CD4-positive, CD25-positive, alpha-beta regulatory T cell (primary cell): ENCODE measurements around the gene COTL1. TPM values are rescaled to one million over a fixed set of nuclear protein-coding genes. Genes with fewer than 3 reads are reported as not detected.
"Not testable (repeated sequence)": the region's sequence is repeated elsewhere in the genome, so short reads cannot be mapped to it uniquely, and the experiment has no call there.

Source experiments
- ATAC-seq, 2 donors: fragments of 150-1000 bp; cut with Tn5 transposase; one replicate each; pipeline ENCODE4 v1.10.0; 2021; ENCODE audit warnings: low read depth in 2 of 2, moderate number of reproducible peaks in 2 of 2, moderate library complexity in 1 of 2
- DNase-seq, 3 donors: peaks; one replicate each; pipeline versions ENCODE4 v3.0.0 to v3.0.0-alpha.2; 2012 to 2022; ENCODE audit warnings: mixed read lengths in 1 of 3
- H3K27ac ChIP-seq: one replicate; pipeline ENCODE4 v1.7.0; 2013; ENCODE audit warnings: mild to moderate bottlenecking, low read length; ENCODE audit not compliant: insufficient read depth, poor library complexity, severe bottlenecking
- H3K27me3 ChIP-seq: one replicate; pipeline ENCODE4 v1.7.0; 2013; ENCODE audit warnings: low read length; ENCODE audit not compliant: control insufficient read depth, insufficient read depth
- H3K36me3 ChIP-seq: one replicate; pipeline ENCODE4 v1.7.0; 2013; ENCODE audit warnings: mild to moderate bottlenecking, low read length, moderate library complexity; ENCODE audit not compliant: control insufficient read depth, insufficient read depth
- H3K4me1 ChIP-seq: 2 replicates; pipeline ENCODE4 v1.7.0; 2013; ENCODE audit warnings: mild to moderate bottlenecking, low read length; ENCODE audit not compliant: insufficient read depth, control insufficient read depth, poor library complexity, severe bottlenecking
- H3K4me3 ChIP-seq: one replicate; pipeline ENCODE4 v1.7.0; 2013; ENCODE audit warnings: low read depth, mild to moderate bottlenecking, low read length, moderate library complexity
- H3K9me3 ChIP-seq, 2 experiments: 1 replicate in 1 of 2; 2 replicates in 1 of 2; pipeline ENCODE4 v1.7.0; 2013; ENCODE audit warnings: low read length in 2 of 2, mild to moderate bottlenecking in 1 of 2, moderate library complexity in 1 of 2; ENCODE audit not compliant: control insufficient read depth in 2 of 2
- H3K27ac Mint-ChIP-seq, 3 donors: one replicate each; pipeline ENCODE4 v1.8.0; 2020 to 2022; ENCODE audit warnings: mild to moderate bottlenecking in 3 of 3, mixed read lengths in 3 of 3, moderate library complexity in 2 of 3
- H3K27me3 Mint-ChIP-seq: one replicate; pipeline ENCODE4 v1.8.0; 2022; ENCODE audit warnings: mild to moderate bottlenecking, mixed read lengths
- H3K36me3 Mint-ChIP-seq: one replicate; pipeline ENCODE4 v1.8.0; 2020; ENCODE audit warnings: mixed read lengths
- H3K4me1 Mint-ChIP-seq, 4 donors: one replicate each; pipeline ENCODE4 v1.8.0; 2020 to 2022; ENCODE audit warnings: mixed read lengths in 4 of 4, mild to moderate bottlenecking in 1 of 4
- H3K4me3 Mint-ChIP-seq, 4 donors: one replicate each; pipeline ENCODE4 v1.8.0; 2020 to 2022; ENCODE audit warnings: mild to moderate bottlenecking in 4 of 4, mixed read lengths in 4 of 4, moderate library complexity in 3 of 4
- H3K9me3 Mint-ChIP-seq, 7 donors: one replicate each; pipeline ENCODE4 v1.8.0; 2020 to 2022; ENCODE audit warnings: mixed read lengths in 7 of 7, mild to moderate bottlenecking in 3 of 7, moderate library complexity in 2 of 7
- polyA plus RNA-seq, 4 donors: library from polyadenylated mRNA; unstranded; fragments of 300-500 nt; fragmentation: Illumina TruSeq; gene quantifications; one replicate each; pipeline ENCODE4 v1.2.3, GENCODE V29; 2021
- total RNA-seq: library from RNA; stranded (reverse); gene quantifications from one replicate; pipeline ENCODE4 v1.2.3, GENCODE V29; 2022

Gene COTL1
- total and polyA plus RNA-seq, 5 donors from 2014 or later, result 353 to 761 (median 475) TPM

DNA sequence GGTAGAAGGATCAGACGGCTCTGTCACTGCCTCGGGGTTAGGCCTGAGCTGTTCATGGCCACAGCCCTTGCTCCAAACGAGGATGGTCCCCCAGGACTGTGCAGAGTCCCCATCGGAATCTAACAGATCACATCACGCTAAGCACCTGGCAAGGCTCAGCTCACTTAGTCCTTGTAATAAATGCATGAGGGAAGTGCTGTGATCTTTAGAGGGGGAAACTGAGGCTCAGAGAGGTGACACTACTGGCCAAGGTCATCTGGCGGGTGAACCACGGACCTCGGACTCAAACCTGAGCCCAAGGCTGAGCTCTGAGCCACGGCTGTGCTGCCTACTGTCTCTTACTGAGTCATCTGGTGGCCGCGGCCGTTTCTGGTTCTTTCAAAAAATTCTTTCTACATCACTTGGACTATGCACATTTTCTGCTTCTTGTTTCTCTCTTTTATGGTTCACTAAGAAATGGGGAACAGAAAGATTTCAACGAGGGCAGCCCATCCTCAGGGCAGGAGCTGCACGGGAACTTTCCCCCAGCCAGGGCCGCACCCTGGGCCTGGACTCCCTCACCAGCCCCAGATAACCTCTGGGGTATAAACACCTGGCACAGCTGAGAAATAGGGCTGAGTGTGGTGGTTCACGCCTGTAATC, 55.6 kb downstream of the COTL1 start:
- peak overlapping the region in 1 of 3 donors; percentile 43 for H3K27ac Mint-ChIP-seq
- Histone ChIP-seq H3K4me3 (no peak overlapping the region), H3K36me3 (peaks cover 43% of the 10 kb centered on the region), H3K27me3 (no peaks in the 10 kb centered on the region), H3K4me1 (no peaks in the 10 kb centered on the region), H3K27ac (no peak overlapping the region), H3K9me3 (no peaks in the 10 kb centered on the region)
- peak; percentile 22 to 35 for ATAC-seq
- peaks cover 5 to 9% (median 6%) of the 10 kb centered on the region in 4 donors for H3K4me1 Mint-ChIP-seq
- peaks cover 24% of the 10 kb centered on the region for H3K36me3 Mint-ChIP-seq
- H3K4me3 Mint-ChIP-seq, result no peak overlapping the region
- DNase-seq, result no peak
- no peaks in the 10 kb centered on the region for H3K27me3 Mint-ChIP-seq
- H3K9me3 Mint-ChIP-seq, result peaks cover 0 to 1% (median 0%) of the 10 kb centered on the region in 7 donors

DNA sequence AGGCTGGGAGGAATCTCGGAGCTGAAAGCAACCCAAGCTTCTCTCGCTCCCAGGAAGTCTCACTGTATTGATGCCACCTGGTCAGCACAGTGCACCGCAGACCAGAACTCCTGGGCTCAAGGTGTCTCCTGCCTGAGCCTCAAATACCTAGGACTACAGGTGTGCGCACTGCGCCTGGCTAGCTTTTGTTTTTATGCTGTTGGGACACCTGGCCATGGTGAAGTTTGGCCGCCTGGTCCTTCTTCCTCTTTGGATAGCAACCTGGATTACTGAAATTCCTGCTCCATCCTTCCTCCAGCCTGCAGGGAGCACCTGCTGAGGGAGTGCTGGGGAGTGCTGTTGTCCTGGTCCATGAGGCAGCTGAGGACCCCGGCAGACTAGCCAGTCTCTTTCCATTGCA, 56.6 kb downstream of the COTL1 start:
- Histone ChIP-seq H3K4me1 (no peaks in the 10 kb centered on the region), H3K27ac (no peak overlapping the region), H3K36me3 (peaks cover 33% of the 10 kb centered on the region), H3K27me3 (no peaks in the 10 kb centered on the region), H3K9me3 (no peaks in the 10 kb centered on the region), H3K4me3 (no peak overlapping the region)
- Mint-ChIP-seq H3K4me1 (peaks cover 3 to 6% (median 5%) of the 10 kb centered on the region in 4 donors), H3K4me3 (no peak overlapping the region), H3K27me3 (no peaks in the 10 kb centered on the region), H3K36me3 (peaks cover 15% of the 10 kb centered on the region), H3K27ac (peak overlapping the region in 1 of 3 donors; percentile 63), H3K9me3 (peaks cover 0 to 1% (median 0%) of the 10 kb centered on the region in 7 donors)
- no peak for ATAC-seq
- no peak for DNase-seq

DNA sequence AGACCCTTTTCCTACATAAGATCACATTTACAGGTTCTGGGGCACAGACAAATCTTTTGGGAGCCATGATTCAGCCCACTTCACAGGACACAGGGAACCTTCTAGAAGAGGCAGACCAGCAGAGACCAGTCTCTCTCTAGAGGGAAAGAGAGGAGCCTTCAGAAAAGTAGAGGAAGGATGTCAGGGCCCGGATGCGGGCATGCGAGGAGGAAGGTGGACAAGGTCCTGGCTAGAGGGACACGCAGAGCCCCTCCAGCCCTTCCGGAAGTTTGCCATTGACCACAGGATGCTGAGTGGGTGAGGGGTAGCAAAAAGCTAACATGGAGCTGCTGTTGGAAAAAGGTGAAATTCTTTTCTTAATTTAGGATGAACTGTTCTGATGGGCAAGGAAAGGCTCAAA, 57.6 kb downstream of the COTL1 start:
- ATAC-seq (no peak), DNase-seq (no peak)
- H3K4me3 Mint-ChIP-seq, result no peak overlapping the region
- H3K9me3 Mint-ChIP-seq, result peaks cover 0 to 1% (median 0%) of the 10 kb centered on the region in 7 donors
- H3K27ac ChIP-seq, result peak overlapping the region; percentile 14
- peaks cover 23% of the 10 kb centered on the region for H3K36me3 ChIP-seq
- peaks cover 4% of the 10 kb centered on the region for H3K4me1 ChIP-seq
- H3K4me1 Mint-ChIP-seq, result peaks cover 5 to 13% (median 9%) of the 10 kb centered on the region in 4 donors
- H3K36me3 Mint-ChIP-seq, result peaks cover 6% of the 10 kb centered on the region
- H3K4me3 ChIP-seq, result no peak overlapping the region
- no peaks in the 10 kb centered on the region for H3K27me3 Mint-ChIP-seq
- H3K27me3 ChIP-seq, result no peaks in the 10 kb centered on the region
- H3K27ac Mint-ChIP-seq, result peak overlapping the region in 2 of 3 donors; percentile 10 to 29
- H3K9me3 ChIP-seq, result no peaks in the 10 kb centered on the region

DNA sequence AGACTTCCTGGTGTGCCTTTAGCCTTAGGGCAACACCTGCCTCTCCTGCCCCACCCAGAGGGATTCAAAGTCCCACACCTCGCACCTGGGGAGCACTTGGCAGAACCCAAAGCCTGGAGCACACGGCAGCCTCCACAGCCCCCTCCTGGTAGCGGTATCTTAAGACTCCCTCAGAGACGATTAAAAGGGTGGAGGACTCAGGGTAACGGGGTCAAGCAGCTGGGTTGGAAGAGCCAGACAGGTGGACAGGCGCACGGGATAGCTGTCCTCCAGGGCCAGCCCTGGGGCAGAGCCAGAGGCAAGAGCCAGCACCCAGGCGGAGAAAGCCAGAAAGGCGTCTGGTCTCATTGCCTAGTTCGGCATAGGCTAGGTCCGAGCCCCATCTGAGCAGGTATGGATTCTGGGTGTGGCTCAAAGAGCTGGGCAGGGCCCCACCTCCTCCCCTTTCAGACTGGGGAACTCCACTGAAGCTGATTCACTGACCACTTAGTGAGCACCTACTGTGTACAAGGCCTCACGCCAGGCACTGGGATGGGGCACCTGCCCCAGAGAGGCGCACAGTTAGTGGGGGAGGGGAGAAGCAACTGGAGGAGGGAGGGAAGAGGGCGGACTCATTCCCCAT, 58.5 kb downstream of the COTL1 start:
- no peak for DNase-seq
- no peaks in the 10 kb centered on the region for H3K27me3 ChIP-seq
- H3K36me3 Mint-ChIP-seq, result peaks cover 5% of the 10 kb centered on the region
- H3K36me3 ChIP-seq, result peaks cover 15% of the 10 kb centered on the region
- no peaks in the 10 kb centered on the region for H3K27me3 Mint-ChIP-seq
- peaks cover 6 to 19% (median 13%) of the 10 kb centered on the region in 4 donors for H3K4me1 Mint-ChIP-seq
- H3K27ac Mint-ChIP-seq, result peak overlapping the region in 1 of 3 donors; percentile 29
- H3K4me3 Mint-ChIP-seq, result no peak overlapping the region
- no peaks in the 10 kb centered on the region for H3K9me3 ChIP-seq
- no peak overlapping the region for H3K27ac ChIP-seq
- peaks cover 0 to 1% (median 0%) of the 10 kb centered on the region in 7 donors for H3K9me3 Mint-ChIP-seq
- H3K4me3 ChIP-seq, result no peak overlapping the region
- no peak for ATAC-seq
- peaks cover 11% of the 10 kb centered on the region for H3K4me1 ChIP-seq

DNA sequence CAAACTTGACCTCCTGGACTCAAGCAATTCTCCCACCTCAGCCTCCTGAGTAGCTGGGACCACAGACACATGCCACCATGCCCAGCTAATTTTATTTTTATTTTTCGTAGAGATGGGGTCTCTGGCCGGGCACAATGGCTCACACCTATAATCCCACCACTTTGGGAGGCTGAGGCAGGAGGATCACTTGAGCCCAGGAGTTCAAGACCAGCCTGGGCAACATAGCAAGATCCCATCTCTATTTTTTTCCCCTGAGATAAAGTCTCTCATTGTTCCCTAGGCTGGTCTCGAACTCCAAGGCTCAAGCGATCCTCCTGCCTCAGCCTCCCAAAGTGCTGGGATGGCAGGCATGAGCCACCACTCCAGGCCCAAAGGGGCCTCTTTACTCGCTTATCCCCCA, 59.0 kb downstream of the COTL1 start:
- not testable (repeated sequence) for H3K9me3 ChIP-seq, ATAC-seq, H3K4me3 ChIP-seq

DNA sequence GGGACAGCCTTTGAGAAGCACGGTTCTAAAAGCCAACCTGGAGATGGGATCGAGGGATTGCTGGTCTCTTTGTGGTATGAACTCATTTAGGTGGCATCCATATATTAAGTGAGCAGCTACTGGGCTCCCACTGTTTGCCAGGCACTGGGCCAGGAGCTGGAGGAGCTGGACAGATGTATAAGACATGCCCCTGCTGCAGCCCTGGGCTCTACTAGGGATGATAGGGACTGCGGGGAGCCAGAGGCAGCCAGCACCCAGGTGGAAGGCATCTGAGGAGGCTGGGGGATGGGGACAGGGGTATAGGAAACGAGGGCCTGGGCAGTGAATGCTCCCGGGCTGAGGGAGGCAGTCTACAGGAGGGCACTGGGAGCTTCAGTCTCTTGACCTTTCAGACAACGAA, 60.4 kb downstream of the COTL1 start:
- peaks cover 12 to 35% (median 28%) of the 10 kb centered on the region in 4 donors for H3K4me1 Mint-ChIP-seq
- H3K4me1 ChIP-seq, result peaks cover 25% of the 10 kb centered on the region
- DNase-seq (no peak), ATAC-seq (no peak)
- peak overlapping the region in 2 of 3 donors; percentile 33 to 52 for H3K27ac Mint-ChIP-seq
- H3K27me3 ChIP-seq, result no peaks in the 10 kb centered on the region
- H3K36me3 ChIP-seq, result peaks cover 2% of the 10 kb centered on the region
- no peaks in the 10 kb centered on the region for H3K36me3 Mint-ChIP-seq
- no peak overlapping the region for H3K27ac ChIP-seq
- H3K9me3 Mint-ChIP-seq, result no peaks in the 10 kb centered on the region
- H3K27me3 Mint-ChIP-seq, result no peaks in the 10 kb centered on the region
- no peaks in the 10 kb centered on the region for H3K9me3 ChIP-seq
- peak overlapping the region in 1 of 4 donors; percentile 38 for H3K4me3 Mint-ChIP-seq
- H3K4me3 ChIP-seq, result no peak overlapping the region

More for the DNA sequence above, 59.0 kb downstream of the COTL1 start:
- H3K4me1 ChIP-seq, result peaks cover 17% of the 10 kb centered on the region
- H3K9me3 Mint-ChIP-seq, H3K27ac Mint-ChIP-seq, H3K36me3 Mint-ChIP-seq, H3K27me3 Mint-ChIP-seq, DNase-seq, H3K4me3 Mint-ChIP-seq, H3K27ac ChIP-seq, H3K36me3 ChIP-seq, H3K27me3 ChIP-seq: not testable (repeated sequence)
- H3K4me1 Mint-ChIP-seq, result peaks cover 12 to 25% (median 19%) of the 10 kb centered on the region in 4 donors

DNA sequence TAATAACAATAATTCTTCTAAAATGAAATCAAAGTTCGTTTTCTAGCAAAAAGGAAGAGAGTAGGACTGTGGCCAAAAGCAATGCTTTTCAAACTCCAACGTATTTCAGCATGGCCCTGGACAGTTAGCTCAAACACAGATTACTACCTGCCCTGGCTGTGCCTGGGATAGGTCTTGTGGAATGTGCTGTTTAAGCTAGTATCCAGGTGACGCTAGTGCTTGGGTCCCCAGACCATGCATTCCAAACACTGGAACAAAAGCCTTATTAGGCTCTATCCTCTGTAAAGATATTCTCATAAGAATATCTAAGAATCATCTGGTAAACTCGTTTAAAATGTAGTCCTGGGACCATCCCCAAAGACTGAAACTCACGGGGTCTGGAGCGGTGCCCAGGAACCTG, 60.8 kb downstream of the COTL1 start:
- H3K36me3 Mint-ChIP-seq, result peaks cover 3% of the 10 kb centered on the region
- DNase-seq (no peak), ATAC-seq (no peak)
- H3K4me3 Mint-ChIP-seq, result no peak overlapping the region
- H3K27ac ChIP-seq, result no peak overlapping the region
- peaks cover 28% of the 10 kb centered on the region for H3K4me1 ChIP-seq
- peaks cover 16 to 39% (median 32%) of the 10 kb centered on the region in 4 donors for H3K4me1 Mint-ChIP-seq
- H3K9me3 Mint-ChIP-seq, result no peaks in the 10 kb centered on the region
- no peaks in the 10 kb centered on the region for H3K27me3 Mint-ChIP-seq
- no peak overlapping the region for H3K4me3 ChIP-seq
- no peaks in the 10 kb centered on the region for H3K9me3 ChIP-seq
- peak overlapping the region in 1 of 3 donors; percentile 52 for H3K27ac Mint-ChIP-seq
- H3K27me3 ChIP-seq, result no peaks in the 10 kb centered on the region
- peaks cover 2% of the 10 kb centered on the region for H3K36me3 ChIP-seq
